Fibroblast of the aortic adventitia (primary cell): ENCODE measurements around the gene ALX4. TPM values are rescaled to one million over a fixed set of nuclear protein-coding genes. Genes with fewer than 3 reads are reported as not detected.

Source experiments
- DNase-seq: peaks from one replicate; pipeline ENCODE4 v3.0.0-alpha.2; 2010; ENCODE audit warnings: low read depth
- H3K4me3 ChIP-seq: 2 replicates; pipeline ENCODE4 v1.5.1; 2011; ENCODE audit warnings: low read depth, mild to moderate bottlenecking, control low read depth, low read length, moderate library complexity
- total RNA-seq: library from RNA; depleted of rRNA; stranded (reverse); fragments of >200 nt; gene quantifications from 2 replicates; pipeline ENCODE4 v1.2.3, GENCODE V29; 2012; ENCODE audit warnings: low replicate concordance
- TF ChIP-seq, protein P1 (sequence below): IDR thresholded peaks from 2 replicates; pipeline ENCODE4 v1.5.1; 2011; ENCODE audit warnings: mild to moderate bottlenecking, low read length, control low read depth, inconsistent platforms; ENCODE audit not compliant: insufficient read depth

ALX4 gene
- total RNA-seq, 1 donor, result not detected

- TF ChIP-seq, protein P1, sequence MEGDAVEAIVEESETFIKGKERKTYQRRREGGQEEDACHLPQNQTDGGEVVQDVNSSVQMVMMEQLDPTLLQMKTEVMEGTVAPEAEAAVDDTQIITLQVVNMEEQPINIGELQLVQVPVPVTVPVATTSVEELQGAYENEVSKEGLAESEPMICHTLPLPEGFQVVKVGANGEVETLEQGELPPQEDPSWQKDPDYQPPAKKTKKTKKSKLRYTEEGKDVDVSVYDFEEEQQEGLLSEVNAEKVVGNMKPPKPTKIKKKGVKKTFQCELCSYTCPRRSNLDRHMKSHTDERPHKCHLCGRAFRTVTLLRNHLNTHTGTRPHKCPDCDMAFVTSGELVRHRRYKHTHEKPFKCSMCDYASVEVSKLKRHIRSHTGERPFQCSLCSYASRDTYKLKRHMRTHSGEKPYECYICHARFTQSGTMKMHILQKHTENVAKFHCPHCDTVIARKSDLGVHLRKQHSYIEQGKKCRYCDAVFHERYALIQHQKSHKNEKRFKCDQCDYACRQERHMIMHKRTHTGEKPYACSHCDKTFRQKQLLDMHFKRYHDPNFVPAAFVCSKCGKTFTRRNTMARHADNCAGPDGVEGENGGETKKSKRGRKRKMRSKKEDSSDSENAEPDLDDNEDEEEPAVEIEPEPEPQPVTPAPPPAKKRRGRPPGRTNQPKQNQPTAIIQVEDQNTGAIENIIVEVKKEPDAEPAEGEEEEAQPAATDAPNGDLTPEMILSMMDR, result no peak
- DNase-seq, result no peak
- no peak overlapping the region for H3K4me3 ChIP-seq
Observed at GRCh38 chr11:44310463-44311272, 729 bp upstream of the ALX4 start.

DNA sequence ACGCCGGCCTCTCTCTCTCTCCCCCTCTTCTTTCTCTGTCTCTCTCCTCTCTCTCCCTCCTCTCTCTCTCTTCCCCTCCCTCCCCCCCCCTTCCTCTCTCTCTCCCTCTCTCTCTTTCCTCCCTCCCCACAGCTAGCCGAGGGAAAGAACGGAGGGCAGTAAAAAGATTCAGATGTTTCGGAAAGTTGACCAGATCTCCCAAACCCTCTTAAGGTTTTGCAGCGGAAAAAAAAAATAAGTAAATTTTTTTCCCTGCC lies 195 bp upstream of the ALX4 start:
- H3K4me3 ChIP-seq, result no peak overlapping the region
- no peak for DNase-seq

DNA sequence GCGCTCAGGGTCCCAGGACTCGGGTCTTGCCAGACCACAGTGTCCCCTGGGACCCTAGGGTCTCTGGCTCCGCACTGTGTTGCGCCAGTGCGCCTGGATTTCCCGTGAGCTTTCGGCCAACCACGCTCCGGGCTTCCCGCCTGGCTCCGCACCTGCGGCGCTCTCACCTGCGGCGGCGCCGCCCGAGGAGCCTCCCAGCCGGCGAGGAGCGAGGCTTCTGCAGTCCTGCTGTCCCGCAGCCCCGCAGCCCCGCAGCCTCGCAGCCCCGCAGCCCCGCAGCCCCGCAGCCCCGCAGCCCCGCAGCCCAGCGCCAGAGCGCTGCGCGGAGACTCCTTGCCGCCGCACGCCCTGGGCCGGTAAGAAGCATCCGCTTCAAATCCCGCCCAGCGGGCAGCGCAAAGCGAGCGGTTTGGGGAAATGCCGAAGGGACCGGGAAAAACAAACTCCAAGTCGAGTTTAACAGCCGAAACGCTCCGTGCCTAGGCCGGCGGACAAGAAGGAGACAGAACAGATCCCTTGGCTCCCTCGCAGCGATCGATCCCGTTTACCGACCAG lies 939 bp downstream of the ALX4 start:
- no peak for DNase-seq
- TF ChIP-seq, protein P1, result no peak
- H3K4me3 ChIP-seq, result no peak overlapping the region

More for the DNA sequence above, 195 bp upstream of the ALX4 start:
- TF ChIP-seq, protein P1, result no peak

DNA sequence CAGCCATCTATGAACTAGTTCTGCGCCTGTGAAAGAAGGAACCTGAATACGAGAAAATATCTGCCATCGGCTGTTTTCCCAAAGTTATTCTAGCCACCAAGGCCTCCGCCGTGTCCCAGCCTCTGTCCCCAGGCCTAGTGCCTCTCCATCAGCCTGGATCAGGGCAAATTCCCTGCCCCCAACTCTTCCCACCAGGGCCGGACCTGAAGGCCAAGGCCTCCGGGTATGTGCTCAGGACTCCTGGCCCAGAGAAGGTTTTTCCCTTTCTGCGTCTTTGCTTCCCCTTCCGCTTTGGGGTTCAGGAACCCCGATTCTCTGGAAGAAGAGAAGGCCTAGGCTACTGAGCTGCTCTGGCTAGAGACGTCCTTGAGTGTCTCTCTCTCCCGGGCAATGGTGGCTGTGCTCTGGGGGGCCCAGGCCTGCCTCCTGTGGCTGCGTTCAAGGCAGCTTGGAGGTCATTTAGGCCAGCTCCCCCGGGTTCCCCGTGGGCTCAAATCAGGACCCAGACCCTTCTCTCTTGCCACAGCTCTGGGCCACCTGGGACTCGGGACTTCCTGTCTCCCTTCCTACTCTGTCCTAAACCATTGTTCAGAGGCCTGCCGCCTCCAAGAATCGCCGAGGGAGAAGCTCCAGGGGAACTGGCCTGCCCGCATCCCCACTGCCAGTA lies 1.6 kb downstream of the ALX4 start:
- no peak overlapping the region for H3K4me3 ChIP-seq
- DNase-seq, result no peak
- TF ChIP-seq, protein P1, result no peak

DNA sequence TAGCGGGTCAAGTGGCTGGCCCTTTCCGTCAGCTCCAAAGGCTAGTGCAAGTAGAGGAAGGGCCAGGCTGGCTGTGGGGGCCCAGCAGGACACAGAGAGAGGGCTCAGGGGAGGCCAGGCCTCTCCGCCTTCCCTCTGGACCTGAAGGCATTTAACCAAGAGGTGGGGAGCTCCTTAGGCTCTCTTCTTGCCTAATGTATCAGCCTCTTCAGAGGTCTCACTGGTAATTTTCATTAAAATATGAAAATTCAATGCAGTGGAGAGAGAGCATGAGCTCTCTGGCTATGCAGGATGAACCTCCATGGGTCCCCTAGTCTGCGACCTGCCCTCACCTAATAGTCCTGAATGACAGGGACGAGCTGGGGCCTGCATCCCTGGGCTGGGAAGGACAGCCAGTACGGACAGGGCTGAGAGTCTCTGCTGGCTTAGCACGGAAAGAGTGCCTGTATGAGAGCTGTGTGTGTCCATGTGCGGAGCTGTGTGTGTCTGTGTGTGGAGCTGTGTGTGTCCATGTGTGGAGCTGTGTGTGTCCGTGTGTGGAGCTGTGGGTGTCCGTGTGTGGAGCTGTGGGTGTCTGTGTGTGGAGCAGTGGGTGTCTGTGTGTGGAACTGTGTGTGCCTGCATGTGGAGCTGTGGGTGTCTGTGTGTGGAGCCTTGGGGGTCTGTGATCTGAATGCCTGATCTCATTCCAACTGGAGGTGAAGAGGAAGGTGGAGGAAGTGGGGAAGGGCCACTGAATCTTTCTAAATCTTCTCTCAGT lies 2.4 kb downstream of the ALX4 start:
- TF ChIP-seq, protein P1, result no peak
- H3K4me3 ChIP-seq, result no peak overlapping the region
- DNase-seq, result no peak

- DNase-seq, result no peak
- H3K4me3 ChIP-seq, result no peak overlapping the region
- TF ChIP-seq, protein P1, result no peak
Observed at GRCh38 chr11:44306918-44307244, 3.1 kb downstream of the ALX4 start.
